CMK (cell line): ENCODE results near the gene ANKS1A.
"Not testable (repeated sequence)": the region's sequence is repeated elsewhere in the genome, so short reads cannot be mapped to it uniquely, and the experiment has no call there.

Experiments used
- DNase-seq: peaks from one replicate; pipeline ENCODE4 v3.0.0-alpha.2; 2010; ENCODE audit warnings: low read depth

Gene ANKS1A

GRCh38 chr6:34887753-34888513 lies 1.1 kb upstream of the ANKS1A start, which contains the start of gene TAF11:
Gene TAF11, minus strand, starts transcription at chr6:34888042. Its CDS starts 85 bp downstream, at chr6:34887957.
- peak; percentile 92 for DNase-seq

- DNase-seq: no peak
These were observed 570 bp upstream of the ANKS1A start for GRCh38 chr6:34888514-34888856.

- no peak for DNase-seq
These were observed 1.5 kb downstream of the ANKS1A start for GRCh38 chr6:34890533-34890925.

- no peak for DNase-seq
These were observed 2.2 kb downstream of the ANKS1A start for GRCh38 chr6:34891296-34891695.

- no peak for DNase-seq
These were observed 5.6 kb downstream of the ANKS1A start for GRCh38 chr6:34894693-34895092.

GRCh38 chr6:34897130-34897529 lies 8.1 kb downstream of the ANKS1A start:
- no peak for DNase-seq

- DNase-seq: no peak
These were observed 8.7 kb downstream of the ANKS1A start for GRCh38 chr6:34897716-34898115.

- DNase-seq: not testable (repeated sequence)
These were observed 10.7 kb downstream of the ANKS1A start for GRCh38 chr6:34899748-34900147.

GRCh38 chr6:34900321-34901031 lies 11.4 kb downstream of the ANKS1A start:
- no peak for DNase-seq

GRCh38 chr6:34901930-34902329 lies 12.9 kb downstream of the ANKS1A start:
- no peak for DNase-seq

- no peak for DNase-seq
These were observed 16.0 kb downstream of the ANKS1A start for GRCh38 chr6:34904990-34905613.

GRCh38 chr6:34906826-34907225 lies 17.8 kb downstream of the ANKS1A start:
- no peak for DNase-seq

- DNase-seq: no peak
These were observed 19.1 kb downstream of the ANKS1A start for GRCh38 chr6:34908194-34908593.

GRCh38 chr6:34909320-34909883 lies 20.3 kb downstream of the ANKS1A start:
- no peak for DNase-seq

GRCh38 chr6:34911822-34912221 lies 22.8 kb downstream of the ANKS1A start:
- no peak for DNase-seq

- DNase-seq: no peak
These were observed 23.8 kb downstream of the ANKS1A start for GRCh38 chr6:34912715-34913464.

- DNase-seq: no peak
These were observed 25.3 kb downstream of the ANKS1A start for GRCh38 chr6:34914358-34914757.

- no peak for DNase-seq
These were observed 27.4 kb downstream of the ANKS1A start for GRCh38 chr6:34916348-34916967.

GRCh38 chr6:34917626-34918285 lies 28.7 kb downstream of the ANKS1A start:
- no peak for DNase-seq

- DNase-seq: no peak
These were observed 30.6 kb downstream of the ANKS1A start for GRCh38 chr6:34919651-34920050.

GRCh38 chr6:34920097-34920496 lies 31.0 kb downstream of the ANKS1A start:
- no peak for DNase-seq
